Measurements from ENCODE around the gene FAM151A.

The FAM151A gene

DNA sequence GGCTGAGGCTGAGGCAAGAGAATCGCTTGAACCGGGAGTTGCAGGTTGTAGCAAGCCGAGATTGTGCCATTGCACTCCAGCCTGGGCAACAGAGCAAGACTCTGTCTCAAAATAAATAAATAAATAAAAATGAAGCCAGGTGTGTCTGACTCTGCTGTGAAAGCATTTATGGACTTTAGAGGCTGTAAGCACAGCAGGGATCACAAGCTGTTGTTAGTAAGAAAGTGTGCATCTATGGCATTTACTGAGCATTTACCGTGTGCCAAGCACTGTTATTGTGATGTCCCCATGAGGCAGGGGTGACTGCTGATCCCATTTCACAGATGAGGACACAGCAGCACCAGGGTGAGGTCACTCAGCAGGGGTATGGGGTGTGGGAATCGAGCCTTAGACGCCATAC is 20.1 kb downstream of the FAM151A start:
- no peak for DNase-seq

DNA sequence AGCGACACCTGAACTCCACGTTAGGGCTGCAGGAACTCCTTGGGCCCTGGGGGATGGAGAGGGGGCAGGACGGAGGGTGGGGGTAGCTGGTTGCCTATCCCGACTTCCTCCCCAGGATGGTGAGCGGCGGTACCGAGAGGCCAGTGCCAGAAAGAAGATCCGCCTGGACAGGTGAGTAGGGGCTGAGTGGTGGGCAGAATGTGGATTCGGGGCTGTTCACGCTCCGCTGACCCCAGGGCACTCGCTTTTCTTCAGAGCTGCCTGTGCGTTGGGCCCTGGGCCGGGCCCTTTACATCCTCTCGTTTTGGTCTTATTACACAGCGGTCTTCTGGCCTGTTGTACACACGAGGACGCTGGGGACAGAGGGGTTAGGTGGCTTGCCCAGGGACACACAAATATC is 20.8 kb downstream of the FAM151A start:
- no peak for DNase-seq

DNA sequence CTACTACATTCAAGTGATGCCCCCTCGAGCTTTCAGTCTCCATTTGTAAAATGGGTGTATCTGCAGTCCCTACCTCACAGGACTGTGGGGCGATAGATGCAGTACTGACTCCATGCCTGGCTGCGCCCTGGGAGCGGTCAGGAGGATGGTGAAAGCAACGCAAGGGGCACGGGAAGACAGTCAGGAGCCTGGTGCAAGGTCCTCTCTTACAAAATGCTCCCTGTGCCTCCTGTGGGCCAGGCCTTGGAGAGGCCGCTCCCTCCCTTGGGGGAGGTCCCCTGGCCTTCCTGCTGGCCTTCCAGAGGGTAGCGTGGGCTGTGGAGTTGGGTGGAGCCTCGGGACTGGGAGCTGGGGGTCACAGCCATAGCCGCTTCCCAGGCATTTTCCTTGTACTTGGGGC is 21.6 kb downstream of the FAM151A start:
- no peak for DNase-seq

DNA sequence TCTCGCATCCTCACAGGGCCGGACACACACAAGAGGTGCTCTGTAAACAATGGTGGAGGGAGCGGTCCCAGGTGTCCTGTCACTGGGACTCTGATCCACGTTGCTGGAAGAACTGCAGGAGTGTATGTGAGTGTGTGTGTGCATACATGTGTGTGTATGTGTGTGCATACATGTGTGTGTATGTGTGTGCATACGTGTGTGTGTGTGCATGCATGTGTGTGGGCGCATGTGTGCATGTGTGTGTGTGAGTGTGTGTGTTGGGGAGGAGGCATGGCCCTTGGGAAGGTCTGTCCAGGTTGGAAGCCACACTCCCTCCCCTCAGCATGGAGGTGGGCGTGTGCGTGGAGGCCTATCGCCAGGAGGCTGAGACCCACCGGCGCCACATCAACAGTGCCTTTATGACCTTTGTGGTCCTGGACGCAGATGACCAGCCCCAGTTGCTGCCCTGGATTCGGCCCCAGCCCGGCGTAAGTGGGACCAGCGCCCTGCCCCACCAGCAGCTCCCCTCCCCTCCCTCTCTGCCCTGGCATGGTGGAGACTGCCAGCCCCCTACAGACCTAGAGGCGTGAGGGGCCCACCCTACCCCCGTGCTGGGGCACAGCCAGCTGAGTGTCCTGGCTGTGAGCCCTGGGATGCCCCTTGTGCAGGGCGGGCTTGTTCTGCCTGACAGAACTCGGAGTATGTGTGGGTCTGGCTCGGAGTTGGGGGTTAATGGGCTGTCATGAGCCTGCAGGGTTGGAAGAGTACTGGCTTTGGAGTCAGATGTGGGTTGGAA is 22.2 kb downstream of the FAM151A start:
- no peak for DNase-seq

DNA sequence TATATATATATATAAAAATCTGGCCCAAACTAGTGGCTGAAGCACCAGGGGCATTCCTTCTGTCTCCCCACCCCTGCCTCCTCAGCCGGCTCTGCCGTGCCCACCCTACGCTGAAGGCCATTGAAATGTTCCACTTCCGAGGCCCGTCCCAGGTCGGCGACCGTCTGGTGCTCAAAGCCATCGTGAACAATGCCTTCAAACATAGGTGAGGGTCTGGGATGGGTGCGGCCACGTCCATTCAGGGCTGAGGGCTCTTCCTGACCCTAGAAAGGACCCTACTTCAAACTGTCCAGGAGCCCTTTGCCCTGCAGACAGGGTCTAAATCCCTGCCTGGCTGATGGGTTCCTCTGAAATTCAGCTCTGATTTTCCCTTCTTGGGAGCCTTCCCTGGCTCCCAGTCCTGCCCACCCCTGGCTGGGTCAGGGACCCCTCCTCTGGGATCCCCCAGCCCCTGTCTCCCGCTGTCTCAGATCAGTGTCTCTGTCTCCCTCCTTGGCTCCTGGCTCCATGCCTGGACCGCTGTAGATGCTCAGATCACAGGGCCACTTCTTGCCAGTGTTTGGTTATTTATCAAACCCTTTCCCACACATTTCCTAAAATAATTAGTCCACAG is 24.0 kb downstream of the FAM151A start:
- no peak for DNase-seq

DNA sequence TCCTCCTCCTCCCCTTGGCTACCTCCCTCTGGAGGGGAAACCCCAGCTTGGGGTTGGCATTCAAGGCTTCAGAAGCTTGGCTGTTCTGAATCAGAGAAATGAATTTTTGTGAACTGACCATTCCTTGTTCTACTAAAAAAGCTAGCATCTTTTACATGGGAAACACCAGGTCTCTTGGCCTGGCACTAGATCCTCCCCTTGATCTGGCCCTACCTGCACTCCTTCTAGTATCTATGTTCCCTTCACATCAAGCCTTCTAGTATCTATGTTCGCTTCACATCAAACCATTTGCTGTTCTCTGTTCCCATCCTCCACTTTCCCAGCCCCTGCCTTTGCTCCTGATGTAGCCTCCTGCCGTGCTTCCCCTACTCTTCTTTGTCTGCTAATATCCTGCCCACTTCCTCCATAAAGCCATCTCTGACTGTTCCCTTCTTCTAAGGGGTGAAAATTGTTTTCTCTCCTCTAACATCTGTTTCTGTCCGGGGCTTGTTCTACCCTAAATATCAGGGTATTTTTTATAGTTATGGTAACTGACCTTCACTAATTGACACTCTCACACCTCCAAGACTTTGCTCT is 25.8 kb downstream of the FAM151A start:
- no peak for DNase-seq

DNA sequence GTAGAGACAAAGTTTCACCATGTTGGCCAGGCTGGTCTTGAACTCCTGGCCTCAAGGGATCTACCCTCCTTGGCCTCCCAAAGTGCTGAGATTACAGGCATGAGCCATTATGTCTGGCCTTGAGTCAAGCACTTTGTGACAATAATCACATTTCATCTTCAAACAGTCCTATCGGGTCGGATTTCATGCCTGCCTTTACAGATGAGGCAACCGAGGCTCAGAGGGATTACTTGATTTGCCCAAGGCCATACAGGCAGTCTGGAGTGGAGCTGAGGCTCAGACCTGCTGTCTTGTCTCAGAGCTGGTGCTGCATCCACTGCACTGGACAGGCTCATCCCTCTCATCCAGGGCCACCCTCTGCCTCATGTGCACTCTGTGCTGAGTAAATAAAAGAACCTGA is 26.6 kb downstream of the FAM151A start:
- no peak for DNase-seq

DNA sequence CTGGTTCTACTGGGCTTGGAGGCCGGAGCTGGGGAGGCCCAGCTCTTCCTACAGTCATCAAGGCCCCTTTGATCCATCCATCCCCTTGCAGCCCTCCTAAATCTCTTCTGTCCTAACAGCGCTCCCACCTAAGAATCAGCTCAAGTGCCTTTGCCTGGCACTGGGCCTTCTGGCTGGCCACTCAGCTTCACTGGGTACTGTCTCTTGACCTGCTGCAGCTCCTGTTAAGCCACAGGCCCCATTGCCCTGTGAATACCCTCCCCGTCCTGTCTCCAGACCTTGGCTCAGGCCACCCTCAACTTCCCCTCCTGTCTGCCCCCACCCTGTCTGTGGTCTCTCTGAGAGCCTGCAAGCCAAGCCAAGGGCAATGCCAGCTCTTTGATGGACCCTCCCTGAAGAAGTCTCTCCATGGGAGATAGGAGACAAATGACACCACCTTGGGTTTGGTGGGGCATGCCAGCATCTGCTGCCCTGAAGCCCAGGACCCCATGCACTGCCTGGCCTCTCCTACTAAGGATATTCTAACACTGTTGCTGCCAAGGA is 27.3 kb downstream of the FAM151A start:
- no peak for DNase-seq

DNA sequence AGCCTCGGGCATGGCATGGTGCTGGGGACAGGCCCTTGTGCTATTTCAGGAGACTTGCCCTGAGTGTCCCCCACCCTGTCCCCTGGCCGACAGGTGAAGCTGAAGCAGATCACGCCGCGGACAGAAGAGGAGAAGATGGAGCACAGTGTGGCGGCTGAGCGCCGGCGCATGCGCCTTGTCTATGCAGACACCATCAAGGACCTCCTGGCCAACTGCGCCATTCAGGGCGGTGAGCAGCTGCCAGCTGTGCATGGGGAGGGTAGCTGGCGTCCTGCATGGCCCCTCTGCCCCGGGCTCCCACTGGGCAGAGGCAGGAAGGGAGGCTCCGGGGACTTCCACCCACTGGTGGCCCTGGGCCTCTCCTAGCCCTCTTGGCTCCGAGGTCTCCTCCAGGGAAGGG is 28.9 kb downstream of the FAM151A start:
- no peak for DNase-seq

DNA sequence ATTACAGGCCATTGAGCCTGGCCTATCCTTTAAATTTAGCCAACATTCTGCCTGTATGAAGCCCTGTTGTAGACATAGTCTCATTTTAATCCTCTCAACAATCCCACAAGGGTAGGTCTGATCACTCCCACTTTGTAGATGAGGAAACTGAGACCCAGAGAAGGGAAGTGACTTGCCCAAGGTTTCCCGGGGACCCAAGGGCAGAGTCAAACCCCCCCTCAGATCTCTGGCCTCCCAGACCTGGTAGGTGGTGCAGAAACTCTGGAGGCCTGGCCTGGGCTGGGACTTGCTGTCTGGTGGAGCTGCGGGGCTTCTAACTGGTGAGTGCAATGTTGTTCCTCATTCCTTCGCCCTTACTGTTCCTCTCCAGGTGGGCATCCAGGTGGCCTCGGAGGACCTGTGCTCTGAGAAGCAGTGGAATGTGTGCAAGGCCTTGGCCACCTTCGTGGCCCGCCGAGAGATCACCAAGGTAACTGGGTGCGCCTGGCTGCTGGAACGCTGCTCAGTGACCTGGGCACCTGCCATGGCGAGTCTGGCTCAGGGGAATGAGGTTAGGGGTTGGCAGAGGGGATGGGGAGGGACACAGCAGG is 29.7 kb downstream of the FAM151A start:
- DNase-seq, result no peak

DNA sequence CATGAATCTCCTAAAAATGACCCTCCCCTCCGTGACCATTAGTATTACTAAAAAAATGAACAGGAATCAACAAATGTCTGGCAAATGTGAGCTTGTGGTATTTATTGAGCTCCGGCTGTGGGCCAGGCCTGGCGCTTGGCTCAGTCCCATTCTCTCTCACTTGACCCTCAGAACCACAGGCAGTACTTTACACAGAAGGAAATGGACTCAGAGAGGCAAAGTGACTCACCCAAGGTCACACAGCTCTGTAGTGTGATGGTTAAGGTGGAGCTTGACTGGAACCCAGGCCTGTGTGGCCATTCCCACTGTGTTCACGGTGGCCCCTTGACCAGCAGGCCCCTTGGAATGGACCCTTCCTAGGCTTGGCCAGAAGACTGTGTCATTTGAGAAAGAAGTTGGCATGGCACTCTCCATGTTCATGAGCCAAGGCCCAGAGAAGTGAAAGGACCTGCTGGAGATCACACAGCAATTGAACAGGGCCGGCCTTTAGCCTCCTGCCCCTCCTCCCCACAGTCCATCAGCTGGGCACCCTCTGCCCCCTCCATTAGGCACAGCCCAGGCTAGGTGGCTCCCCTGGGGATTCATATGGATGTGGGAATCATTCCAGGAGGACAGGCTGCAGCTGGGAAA is 32.1 kb downstream of the FAM151A start:
- no peak for DNase-seq

DNA sequence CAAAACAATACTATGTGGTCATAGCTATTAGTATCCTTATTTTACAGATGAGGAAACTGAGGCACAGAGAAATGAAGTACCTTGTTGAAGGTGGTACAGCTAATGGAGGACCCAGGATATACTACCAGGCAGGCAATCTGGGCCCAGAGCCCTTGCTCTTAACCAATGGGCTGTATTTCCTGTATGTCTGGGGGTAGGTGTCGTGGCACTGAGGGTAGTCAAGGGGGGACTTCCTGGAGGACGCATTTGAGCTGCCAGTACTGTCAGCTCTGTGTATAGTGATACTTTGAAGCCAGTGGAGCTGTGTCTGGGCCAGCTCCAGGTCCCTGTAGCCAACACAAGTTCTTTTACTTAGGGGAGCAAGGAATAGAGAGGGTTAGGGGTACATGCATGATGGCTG is 34.9 kb downstream of the FAM151A start:
- no peak for DNase-seq

DNA sequence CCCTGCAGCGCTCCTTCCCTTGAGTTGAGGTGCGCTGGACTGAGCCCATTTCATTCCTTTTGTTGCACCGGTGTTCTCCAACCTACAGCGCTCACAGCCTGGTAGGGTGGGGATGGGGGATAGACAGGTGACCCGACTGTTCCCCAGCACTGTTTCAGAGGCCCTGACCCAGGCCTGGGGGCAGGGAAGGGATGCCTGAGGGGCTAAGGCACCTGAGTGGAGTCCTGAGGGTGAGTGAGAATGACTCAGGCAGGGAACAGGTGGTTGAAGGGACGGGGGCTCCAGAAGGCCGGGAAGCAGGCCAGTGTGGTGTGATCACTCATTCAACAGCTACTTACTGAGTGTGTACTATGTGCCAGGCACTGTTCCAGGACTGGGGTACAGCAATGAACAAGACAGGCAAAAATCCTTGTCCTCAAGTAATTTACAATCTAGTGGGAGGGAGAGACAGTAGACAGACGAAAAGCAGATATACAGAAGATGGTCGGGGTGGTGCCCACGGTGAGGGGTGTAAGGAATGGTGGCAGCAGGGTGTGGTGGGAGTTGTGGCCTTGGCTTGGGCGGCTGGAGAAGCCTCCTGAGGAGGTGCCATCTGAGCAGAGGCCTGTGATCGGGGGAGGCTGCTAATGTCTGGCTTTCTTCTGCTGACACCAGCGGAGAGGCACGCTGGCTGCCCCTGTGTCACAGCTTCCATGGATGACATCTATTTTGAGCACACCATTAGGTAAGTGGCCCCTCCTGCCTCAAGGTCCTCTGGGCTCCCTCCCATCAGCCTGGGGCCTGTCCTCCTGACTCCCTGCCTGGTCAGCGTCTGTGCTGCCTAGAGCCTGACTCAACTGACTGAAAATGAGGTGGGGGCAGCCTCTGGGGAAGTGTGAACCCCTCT is 37.9 kb downstream of the FAM151A start:
- DNase-seq, result no peak

DNA sequence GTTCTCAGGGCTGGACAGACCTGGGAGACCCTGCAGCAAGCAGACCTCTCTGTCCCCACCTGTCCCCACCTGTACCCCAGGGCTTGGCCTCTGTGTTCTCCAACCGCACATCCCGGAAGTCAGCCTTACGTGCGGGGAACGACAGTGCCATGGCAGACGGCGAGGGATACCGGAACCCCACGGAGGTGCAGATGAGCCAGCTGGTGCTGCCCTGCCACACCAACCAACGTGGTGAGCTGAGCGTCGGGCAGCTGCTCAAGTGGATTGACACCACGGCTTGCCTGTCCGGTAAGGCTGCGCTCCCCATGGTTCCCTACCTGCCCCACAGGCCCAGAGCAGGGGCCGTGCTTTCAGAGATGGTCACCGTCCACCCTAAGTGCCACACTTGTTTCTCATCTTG is 38.8 kb downstream of the FAM151A start:
- no peak for DNase-seq

DNA sequence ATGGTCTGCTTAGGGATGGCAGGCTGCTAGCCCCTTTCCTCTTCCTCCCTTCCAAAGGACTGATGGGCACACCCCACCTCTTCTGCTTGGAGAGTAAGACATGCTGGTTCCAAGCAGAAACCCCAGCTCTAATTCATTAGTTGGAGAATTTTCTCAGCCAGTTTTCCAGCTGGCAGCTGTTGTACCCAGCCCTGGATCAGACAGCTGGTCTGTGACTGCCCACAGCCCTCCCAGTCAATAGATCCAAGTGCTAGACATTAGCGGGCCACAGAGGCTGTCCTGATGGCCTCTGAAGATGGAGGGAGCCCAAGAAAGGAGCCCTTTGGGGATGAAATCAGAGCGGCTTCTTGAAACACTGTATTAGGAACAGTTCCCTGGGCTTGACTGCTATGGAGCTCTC is 39.5 kb downstream of the FAM151A start:
- DNase-seq, result no peak

DNA sequence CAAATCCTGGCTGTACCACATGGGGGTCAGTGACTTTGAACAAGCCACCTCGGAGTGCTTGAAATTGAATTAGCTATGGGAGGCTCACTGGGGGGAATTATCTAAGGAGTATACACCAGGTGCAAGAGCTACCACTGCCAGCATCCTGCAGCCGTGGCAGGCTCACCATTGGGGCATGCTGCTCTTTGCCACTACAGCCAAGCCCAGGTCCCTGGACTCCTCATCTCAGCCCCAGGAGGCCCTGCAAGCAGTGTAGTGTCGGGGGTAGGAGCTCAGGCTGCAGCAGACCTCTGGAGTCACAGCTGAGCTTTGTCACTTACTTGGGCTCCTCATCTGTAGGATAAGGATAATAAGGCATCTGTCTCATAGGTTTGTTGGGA is 40.0 kb downstream of the FAM151A start:
- no peak for DNase-seq

DNA sequence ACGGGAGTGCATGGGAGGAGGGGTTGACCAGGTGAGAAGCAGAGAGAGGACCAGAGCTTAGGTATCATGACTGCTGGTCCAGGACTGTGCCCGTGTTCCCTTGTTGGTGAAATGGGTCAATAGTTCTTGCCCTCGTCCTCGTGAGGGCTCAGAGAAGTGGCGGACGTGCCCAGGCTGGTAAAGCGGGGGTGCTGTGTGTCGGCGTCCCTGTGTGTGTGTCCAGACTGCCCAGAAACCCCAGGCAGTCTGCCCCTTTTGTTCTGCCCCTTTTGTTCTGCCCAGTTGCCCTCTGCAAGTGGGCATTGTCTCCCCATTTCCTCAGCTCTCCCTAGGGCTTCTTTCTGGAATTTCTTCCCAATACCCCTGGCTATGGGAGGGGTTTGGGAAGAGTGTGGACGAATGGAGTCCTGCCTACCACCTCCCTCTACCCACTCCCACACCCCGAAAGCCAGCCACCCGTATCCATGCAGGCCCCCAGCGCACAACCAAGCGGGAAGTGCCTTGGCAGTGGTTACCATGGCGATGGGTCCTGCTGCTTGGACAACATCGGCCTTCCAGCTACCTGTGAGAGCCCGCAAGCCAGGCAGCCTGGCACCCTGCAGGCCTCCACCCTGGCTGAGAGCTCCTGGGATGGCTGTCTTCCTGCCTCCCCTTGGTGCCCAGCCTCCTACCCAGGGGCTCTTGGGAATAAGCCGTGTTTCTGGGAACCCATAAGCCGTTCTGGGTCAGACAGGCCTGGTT is 40.6 kb downstream of the FAM151A start:
- DNase-seq, result no peak

DNA sequence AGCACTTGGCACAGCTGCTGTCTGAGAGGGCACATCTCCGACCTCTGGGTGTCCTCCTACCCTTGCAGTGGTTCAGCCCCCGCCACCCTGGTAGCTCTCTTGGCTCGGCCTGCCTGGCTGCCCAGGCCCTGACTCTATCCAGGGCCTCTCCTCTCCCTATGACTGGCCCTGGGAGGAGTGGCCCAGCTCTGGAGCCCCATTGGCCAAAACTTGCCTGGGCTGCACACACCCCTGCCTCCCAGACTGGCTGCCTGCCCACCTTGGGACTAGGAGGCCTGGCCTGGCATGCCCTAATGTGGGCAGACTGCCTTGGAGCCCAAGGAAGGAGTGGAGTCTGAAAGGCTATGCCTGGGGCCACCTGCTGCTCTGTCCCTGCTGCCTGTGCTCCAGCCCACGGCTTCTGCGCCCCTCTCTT is 41.7 kb downstream of the FAM151A start:
- DNase-seq, result no peak

DNA sequence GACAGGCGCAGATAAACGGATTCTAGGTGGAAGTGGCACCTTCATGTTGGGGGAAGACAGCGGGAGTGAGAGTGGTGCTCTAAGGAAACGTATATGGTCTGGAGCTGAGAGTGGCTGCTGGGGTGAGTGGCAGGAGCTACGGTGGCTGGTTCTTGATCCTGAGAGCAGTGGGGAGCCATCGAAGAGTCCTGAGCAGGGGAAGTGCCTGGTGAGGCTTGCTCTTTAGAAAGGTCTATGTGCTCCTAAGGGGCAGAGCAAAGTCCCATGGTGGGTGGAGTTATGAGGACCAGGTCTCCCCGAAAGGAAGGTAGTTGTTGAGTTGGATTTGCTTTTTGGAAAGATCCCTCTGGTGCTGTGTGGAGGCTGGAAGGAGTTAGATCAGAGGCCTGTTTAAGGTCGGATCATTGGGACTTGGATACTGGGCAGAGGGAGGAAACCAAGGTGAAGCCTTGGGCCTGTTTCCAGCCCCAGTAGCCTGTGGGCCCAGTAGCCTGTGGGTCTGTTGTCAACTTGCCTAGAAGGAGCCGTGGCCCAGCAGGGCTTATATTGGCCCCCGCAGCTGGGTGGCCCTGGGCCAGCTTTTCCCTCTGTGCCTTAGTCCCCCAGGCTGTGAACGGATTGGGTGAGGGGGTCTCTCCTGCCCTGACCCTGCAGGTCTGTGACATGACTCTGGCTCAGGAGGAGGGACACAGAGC is 42.3 kb downstream of the FAM151A start:
- no peak for DNase-seq

DNA sequence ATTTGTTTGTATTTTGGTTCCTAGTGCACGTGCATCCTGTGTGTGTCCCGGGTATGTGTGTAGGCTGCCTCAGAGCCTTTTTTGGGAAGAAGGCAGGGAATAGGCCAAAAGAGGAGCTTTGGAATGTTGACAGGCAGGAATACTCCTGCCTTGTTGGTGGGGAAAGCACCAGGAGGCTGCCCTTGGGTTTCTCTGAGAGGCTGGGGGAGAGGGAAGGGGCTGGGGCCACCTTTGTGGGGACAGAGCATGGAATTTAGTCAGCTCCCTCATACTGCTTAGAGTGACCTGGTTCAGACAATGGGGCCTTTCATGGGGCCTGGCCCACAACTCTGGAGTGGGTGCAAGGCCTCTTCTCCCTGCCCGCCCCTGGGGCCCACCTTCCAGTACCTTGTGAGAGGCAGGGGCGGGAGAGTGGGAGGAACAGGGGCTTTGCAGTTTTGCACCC is 44.0 kb downstream of the FAM151A start:
- DNase-seq, result no peak

DNA sequence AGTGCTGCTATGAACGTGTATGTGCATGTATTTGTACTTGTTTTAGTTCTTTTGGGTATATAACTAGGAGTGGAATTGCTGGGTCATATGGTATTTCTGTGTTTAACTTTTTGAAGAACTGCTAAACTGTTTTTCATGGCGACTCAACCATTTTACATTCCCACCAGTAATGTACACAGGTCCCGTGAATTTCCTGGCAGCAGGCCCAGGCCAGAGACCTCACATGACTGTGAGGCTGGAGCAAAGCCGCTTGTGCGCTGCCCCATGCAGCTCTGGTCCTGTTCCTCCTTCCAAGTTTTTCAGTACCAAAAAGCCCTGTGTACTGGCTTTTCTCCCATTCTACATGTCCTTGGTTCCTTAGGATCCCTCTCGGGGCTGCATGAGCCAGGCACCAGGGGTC is 45.7 kb downstream of the FAM151A start:
- no peak for DNase-seq
